Measurements from ENCODE around the gene UGT1A8. TPM values are rescaled to one million over a fixed set of nuclear protein-coding genes. Genes with fewer than 3 reads are reported as not detected.

Gene UGT1A8
- total RNA-seq, 1 experiment from 2014 or later = not detected

DNA sequence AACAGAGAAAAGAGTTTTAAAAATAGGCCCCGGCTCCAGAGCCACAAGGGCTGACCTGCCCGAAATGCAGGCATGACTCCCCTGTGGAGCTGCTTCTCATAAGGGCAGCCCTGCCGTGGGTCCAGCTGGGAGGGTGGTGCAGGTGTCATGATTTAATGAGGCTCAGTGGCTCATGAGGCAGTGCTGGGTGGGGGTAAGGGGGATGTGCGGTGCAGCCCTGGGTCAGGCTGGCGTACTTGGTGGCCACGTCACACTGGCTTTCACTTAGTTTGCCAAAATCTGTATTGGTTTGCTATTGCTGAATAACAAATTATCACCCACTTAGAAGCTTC, 203.3 kb downstream of the UGT1A8 start:
- TF ChIP-seq CBX3 (IDR thresholded peaks at IDR 0.05; ENCODE audit: low read depth) = no peak
- TF ChIP-seq SP1 (IDR thresholded peaks at IDR 0.05; ENCODE audit: low read depth) = no peak
- TF ChIP-seq POLR2AphosphoS5 (IDR thresholded peaks at IDR 0.05; ENCODE audit: low read depth, low read length) = no peak
- TF ChIP-seq EZH2phosphoT487 (IDR thresholded peaks at IDR 0.05; ENCODE audit: borderline replicate concordance) = no peak
- TF ChIP-seq ELF1 (IDR thresholded peaks at IDR 0.05; ENCODE audit: borderline replicate concordance, low read depth) = no peak
- no peak for TF ChIP-seq TCF7L2 (IDR thresholded peaks at IDR 0.05; ENCODE audit: borderline replicate concordance, extremely low read depth, insufficient read depth, insufficient read length)
- TF ChIP-seq ZNF274 (IDR thresholded peaks at IDR 0.05; ENCODE audit: low read depth, low read length) = no peak
- TF ChIP-seq, protein P1, sequence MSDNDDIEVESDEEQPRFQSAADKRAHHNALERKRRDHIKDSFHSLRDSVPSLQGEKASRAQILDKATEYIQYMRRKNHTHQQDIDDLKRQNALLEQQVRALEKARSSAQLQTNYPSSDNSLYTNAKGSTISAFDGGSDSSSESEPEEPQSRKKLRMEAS (IDR thresholded peaks at IDR 0.05) = no peak
- no peak for TF ChIP-seq POLR2A (IDR thresholded peaks at IDR 0.05; ENCODE audit: borderline replicate concordance, extremely low read depth, insufficient read depth, insufficient read length)
- TF ChIP-seq YY1 (IDR thresholded peaks at IDR 0.05; ENCODE audit: extremely low read depth, insufficient replicate concordance, low read depth, low read length) = no peak
- TF ChIP-seq, protein P2, sequence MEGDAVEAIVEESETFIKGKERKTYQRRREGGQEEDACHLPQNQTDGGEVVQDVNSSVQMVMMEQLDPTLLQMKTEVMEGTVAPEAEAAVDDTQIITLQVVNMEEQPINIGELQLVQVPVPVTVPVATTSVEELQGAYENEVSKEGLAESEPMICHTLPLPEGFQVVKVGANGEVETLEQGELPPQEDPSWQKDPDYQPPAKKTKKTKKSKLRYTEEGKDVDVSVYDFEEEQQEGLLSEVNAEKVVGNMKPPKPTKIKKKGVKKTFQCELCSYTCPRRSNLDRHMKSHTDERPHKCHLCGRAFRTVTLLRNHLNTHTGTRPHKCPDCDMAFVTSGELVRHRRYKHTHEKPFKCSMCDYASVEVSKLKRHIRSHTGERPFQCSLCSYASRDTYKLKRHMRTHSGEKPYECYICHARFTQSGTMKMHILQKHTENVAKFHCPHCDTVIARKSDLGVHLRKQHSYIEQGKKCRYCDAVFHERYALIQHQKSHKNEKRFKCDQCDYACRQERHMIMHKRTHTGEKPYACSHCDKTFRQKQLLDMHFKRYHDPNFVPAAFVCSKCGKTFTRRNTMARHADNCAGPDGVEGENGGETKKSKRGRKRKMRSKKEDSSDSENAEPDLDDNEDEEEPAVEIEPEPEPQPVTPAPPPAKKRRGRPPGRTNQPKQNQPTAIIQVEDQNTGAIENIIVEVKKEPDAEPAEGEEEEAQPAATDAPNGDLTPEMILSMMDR (IDR thresholded peaks at IDR 0.05 in 2 of 3, conservative IDR thresholded peaks at IDR 0.05 in 1 of 3; ENCODE audit: borderline replicate concordance in 1 of 3, insufficient read depth in 1 of 3, low read depth in 2 of 3, low read length in 2 of 3) = no peak
- TF ChIP-seq CEBPB (IDR thresholded peaks at IDR 0.05; ENCODE audit: low read depth) = no peak
- TF ChIP-seq FOSL1 (IDR thresholded peaks at IDR 0.05; ENCODE audit: low read depth) = no peak
- TF ChIP-seq SRF (IDR thresholded peaks at IDR 0.05; ENCODE audit: low read depth) = no peak
- H3K4me3 ChIP-seq (replicated peaks in 1 of 2; ENCODE audit: low read depth in 1 of 2, low read length in 2 of 2) = no peak overlapping the region
- intact Hi-C loops (cut with micrococcal nuclease) = no loop called here
- H3K27me3 ChIP-seq (ENCODE audit: insufficient read depth, low read length) = no peaks in the 10 kb centered on the region
- no peaks in the 10 kb centered on the region for H3K9me3 ChIP-seq (ENCODE audit: control insufficient read depth in 1 of 2, insufficient read depth in 1 of 2, low read depth in 1 of 2, low read length in 2 of 2)
- BruUV-seq (replicated peaks) = no TSS peak
- no peak overlapping the region for H3K9ac ChIP-seq (ENCODE audit: low read length)
- RAD21 ChIA-PET (ENCODE audit: low non-redundant PET in 1 of 2, low total read pairs in 2 of 2, uncharacterized antibody in 2 of 2, unreplicated experiment in 2 of 2) = no interaction called here
- POLR2A ChIA-PET = no interaction called here
- H3K4me1 ChIP-seq (ENCODE audit: control insufficient read depth in 1 of 2, insufficient read depth in 2 of 2, low read length in 2 of 2) = no peaks in the 10 kb centered on the region
- H2AFZ ChIP-seq (ENCODE audit: low read depth, low read length, poor library complexity, severe bottlenecking) = no peak overlapping the region
- no peaks in the 10 kb centered on the region for H3K36me3 ChIP-seq (ENCODE audit: control insufficient read depth in 1 of 2, insufficient read depth in 2 of 2, low read length in 2 of 2)
- H4K20me1 ChIP-seq (ENCODE audit: insufficient read depth) = no peaks in the 10 kb centered on the region
- H3K9me2 ChIP-seq (ENCODE audit: insufficient read depth) = no peaks in the 10 kb centered on the region
- CTCF ChIA-PET = no interaction called here
- H3K27ac ChIP-seq (ENCODE audit: low read depth, low read length) = no peak overlapping the region
- no peak overlapping the region for H3K4me2 ChIP-seq (ENCODE audit: low read length)
- ATAC-seq = no peak
- DNase-seq (ENCODE audit: low read depth, low spot score) = no peak
- no peaks in the 10 kb centered on the region for H3K79me2 ChIP-seq (ENCODE audit: insufficient read depth, low read length)
